GM18858 (cell line): Measurements from ENCODE around the gene PDE10A.

Experiments used
- ATAC-seq: cut with Tn5 transposase; IDR thresholded peaks from one replicate; pipeline ENCODE4 v1.9.1; 2021; ENCODE audit not compliant: unreplicated experiment

The PDE10A gene

GRCh38 chr6:165426892-165427291 lies 236.1 kb downstream of the PDE10A start:
- ATAC-seq, result no peak

DNA sequence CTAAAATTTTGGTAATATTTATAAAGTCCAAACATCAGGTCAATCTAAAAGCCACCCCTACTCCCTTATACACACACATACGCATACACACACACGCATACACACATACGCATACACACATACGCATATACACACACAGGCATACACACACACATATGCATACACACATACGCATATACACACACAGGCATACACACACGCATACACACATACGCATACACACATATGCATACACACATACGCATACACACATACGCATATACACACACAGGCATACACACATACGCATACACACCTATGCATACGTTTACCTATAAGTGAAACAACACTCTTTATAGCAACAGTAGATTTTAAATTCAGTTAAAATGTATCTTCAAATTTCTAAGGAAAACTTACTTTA lies 240.8 kb downstream of the PDE10A start:
- no peak for ATAC-seq

GRCh38 chr6:165417278-165417865 lies 245.7 kb downstream of the PDE10A start:
- ATAC-seq, result no peak

DNA sequence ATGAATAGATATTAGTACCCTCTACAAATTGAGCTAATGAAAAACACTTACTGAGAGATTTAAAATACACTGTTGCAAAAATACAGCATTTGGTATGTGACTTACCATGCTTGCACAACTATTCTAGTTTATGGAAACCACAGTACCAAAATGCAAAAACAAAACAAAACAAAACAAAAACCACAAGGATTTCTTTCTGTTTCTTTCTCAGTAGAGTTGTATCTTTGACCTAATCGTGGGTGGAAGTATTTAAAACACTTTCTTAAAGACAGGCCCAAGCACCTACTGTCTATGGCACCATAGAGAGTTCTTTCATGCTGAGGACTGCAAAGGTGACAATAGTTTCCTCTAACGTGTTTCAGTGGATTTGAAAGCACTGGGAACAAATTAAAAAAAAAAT lies 258.3 kb downstream of the PDE10A start:
- ATAC-seq, result no peak

DNA sequence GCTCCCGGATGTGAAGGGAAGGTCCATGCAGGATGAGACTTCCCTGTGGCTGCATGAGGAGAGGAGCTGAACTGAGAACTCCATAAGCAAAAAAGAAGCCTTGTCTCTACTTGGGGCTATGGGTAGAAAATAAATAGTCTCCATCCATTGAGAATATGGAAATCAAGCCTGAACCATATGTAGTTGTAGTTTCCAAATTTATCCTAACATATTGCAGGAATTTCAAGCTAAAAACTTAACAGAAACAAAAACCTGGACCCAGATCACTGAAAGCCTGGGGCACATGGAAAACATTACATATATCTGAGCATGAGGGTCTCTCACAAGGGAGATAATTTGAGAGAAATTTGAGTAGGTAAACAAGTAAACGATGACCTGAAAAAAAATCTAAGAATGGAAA lies 258.7 kb downstream of the PDE10A start:
- ATAC-seq, result no peak

- ATAC-seq, result no peak
Observed at GRCh38 chr6:165403006-165403595, 259.9 kb downstream of the PDE10A start.

DNA sequence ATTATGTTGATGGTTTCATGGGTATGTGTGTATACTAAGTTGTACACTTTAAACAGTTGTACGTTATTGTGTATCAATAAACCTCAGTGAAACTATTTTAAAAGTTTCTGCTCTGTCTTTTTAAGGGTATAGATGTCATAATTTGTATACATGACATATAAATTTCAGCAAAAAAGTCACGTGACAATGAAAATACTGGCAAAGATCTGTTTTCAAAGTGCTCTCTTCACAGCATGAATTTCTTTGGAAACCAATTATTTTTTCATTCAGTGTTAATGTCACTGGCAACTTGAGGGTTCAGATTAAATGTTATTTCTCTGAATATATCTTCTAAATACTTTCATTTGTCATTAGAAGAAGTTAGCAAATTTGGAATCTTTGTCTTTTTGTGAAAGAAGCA lies 261.9 kb downstream of the PDE10A start:
- no peak for ATAC-seq

DNA sequence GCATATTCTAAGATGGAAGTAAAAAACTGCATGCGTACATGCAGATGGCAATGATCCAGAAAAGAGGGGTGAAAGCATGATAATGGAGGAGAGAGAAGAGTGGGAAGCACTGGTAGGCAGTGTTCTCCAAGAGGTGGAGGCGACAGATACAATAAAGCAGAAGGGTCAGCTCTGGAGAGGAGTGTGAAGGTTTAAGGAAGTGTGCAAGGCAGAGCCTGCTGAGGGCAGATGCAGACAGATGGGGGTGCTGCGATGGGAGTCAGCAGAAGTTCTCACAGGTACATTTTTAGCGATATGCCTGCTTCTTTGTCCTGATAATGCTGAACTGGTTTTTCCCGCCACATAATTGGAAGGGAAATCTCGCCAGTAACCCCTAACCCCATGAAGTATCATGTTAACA lies 272.6 kb downstream of the PDE10A start:
- ATAC-seq, result no peak

DNA sequence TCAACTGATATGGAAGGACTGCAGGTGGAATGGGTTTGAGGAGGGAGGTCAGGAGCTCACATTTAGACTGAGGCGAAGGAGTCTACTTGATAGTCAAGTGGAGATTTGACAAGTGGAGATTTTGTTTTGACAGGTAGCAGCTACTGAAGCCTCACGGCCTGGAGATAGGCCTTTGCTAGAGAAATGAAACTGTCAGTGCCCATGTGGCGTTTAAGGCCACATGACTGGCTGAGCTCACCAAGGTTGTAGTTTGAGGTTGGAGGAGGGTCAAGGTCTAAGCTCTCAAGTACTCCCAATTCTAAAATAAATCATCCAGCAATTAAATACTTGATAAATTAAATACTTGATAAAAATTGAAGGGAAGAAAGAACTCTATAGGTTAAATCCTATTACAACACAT lies 273.5 kb downstream of the PDE10A start:
- no peak for ATAC-seq

GRCh38 chr6:165383323-165383722 lies 279.7 kb downstream of the PDE10A start:
- no peak for ATAC-seq

DNA sequence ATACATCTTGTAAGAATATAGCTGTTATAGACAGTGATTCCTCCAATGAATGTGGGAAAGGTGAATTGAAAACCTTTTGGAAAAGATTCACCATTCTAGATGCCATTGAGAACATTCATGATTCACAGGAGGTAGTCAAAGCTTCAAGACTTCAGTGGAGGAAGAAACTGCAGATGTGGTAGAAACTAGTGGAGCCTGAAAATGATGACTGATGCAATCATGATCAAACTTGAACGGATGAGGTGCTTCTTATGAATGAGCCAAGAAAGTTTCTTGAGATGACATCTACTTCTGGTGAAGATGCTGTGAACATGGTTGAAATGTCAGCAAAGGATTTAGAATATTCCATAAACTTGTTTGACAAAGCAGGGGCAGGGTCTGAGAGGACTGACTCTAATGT lies 286.9 kb downstream of the PDE10A start:
- ATAC-seq, result no peak

DNA sequence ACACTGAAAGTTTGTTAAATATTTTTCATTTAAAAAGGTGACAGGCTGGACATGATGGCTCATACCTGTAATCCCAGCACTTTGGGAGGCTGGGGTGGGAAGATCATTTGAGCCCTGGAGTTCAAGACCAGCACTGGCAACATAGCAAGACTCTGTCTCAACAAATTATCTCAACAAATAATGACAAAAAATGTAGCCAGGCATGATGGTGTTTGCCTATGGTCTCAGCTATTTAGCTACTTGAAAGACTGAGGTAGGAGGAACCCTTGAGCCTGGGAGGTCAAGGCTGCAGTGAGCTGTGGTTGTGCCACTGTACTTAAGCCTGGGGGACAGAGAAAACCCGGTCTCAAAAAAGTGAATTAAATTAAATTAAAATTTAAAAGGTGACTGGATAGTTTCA lies 297.7 kb downstream of the PDE10A start:
- ATAC-seq, result no peak

DNA sequence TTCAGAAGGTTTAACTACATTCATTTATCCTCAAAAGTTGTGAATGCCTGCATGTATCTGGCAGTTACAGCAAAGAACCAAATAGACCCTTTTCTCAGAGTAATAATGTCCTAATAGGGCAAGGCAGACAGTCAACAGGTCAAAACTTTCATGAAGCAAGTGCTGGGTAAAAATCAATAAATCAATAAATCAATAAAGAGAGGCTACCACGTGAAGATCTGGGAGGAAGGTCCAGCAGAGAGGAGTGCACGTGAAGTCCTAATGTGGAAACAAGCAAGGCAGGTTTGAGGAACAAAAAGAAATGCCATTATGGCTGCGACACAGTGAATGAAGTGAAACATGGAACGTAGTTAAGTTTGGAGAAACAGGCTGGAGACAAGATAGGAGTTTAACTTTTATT lies 317.3 kb downstream of the PDE10A start:
- ATAC-seq, result no peak

DNA sequence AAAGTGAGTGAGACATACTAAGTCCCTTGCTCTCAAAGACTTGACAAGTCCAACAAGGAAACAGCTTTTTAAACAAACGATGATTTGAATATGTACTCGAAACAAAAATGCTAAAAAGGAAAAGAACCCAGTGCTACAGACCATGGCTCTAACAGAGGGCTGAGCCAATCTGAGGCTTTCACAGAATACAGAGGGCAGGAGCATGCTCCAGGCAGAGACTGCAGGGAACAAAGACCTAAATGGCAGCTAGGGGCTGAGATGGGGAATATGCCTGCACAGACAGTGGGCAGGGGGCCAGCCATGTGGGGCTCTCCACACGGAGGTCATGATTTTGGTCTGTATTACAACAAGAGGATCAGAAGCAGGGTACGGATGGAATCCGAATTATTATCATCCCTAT lies 322.5 kb downstream of the PDE10A start:
- ATAC-seq, result no peak

DNA sequence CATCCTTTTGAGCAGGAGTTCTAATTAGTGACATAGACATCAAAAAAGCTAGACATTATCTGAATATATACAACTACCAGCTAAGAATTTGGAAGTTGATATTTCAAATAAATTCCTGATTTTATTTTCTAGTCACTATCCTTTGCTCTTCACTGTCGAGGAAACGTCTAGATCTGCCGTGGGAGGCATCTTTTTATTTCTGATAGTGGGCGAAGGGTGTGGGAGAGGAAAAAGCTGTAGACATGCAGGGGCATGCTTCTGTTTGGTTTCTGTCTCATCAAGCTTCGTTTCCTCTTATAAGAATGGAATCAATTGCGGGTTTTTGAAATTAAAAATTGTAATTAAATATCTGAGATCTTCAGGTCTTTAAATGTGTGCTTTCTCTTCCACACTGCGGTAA lies 337.4 kb downstream of the PDE10A start:
- no peak for ATAC-seq

- no peak for ATAC-seq
Observed at GRCh38 chr6:165321555-165322145, 341.4 kb downstream of the PDE10A start.

- no peak for ATAC-seq
Observed at GRCh38 chr6:165321150-165321549, 341.9 kb downstream of the PDE10A start.

DNA sequence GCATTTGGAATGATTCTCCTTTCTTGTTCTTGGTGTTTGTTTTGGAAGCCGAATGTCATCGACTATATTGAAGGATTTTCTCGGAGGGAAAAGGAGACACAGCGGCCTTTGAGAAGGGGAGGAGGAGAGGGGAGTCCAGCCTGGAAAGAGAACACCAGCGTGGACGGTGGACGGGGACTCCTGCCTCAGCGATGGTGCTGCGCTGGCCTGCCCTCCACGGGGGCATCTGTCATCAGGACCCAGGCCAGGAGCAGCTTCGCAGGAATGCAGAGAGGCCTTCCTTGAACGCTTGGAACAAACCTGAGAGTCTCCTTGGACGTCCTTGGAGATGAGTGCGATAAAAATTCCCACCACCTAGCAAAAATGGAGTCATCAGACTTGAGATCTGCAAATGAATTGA lies 345.3 kb downstream of the PDE10A start:
- no peak for ATAC-seq

- no peak for ATAC-seq
Observed at GRCh38 chr6:165308926-165309731, 353.9 kb downstream of the PDE10A start, which contains the start of gene C6orf118. Gene C6orf118, minus strand, starts transcription at chr6:165309605. Its CDS starts 19 bp downstream, at chr6:165309586.

- no peak for ATAC-seq
Observed at GRCh38 chr6:165306955-165307354, 356.1 kb downstream of the PDE10A start.

- ATAC-seq, result no peak
Observed at GRCh38 chr6:165301372-165302246, 361.4 kb downstream of the PDE10A start.
